ENCODE data around the gene RSAD1.

RSAD1 gene

GRCh38 chr17:50448643-50449042, 30.0 kb upstream of the RSAD1 start:
- H3K4me2 ChIP-seq (ENCODE audit: low read depth, low read length, poor library complexity, severe bottlenecking), result no peak overlapping the region
- no peaks in the 10 kb centered on the region for H3K36me3 ChIP-seq (ENCODE audit: low read length)
- H3K4me3 ChIP-seq (ENCODE audit: insufficient read depth, low read length, poor library complexity, severe bottlenecking), result no peak overlapping the region
- H3K79me2 ChIP-seq (ENCODE audit: insufficient read depth, low read length), result no peaks in the 10 kb centered on the region
- no peaks in the 10 kb centered on the region for H4K20me1 ChIP-seq (ENCODE audit: low read depth, low read length)
- no peak overlapping the region for H3K27ac ChIP-seq (ENCODE audit: low read depth, low read length)
- H3K9me3 ChIP-seq (ENCODE audit: insufficient read depth, low read length), result no peaks in the 10 kb centered on the region
- TF ChIP-seq EZH2phosphoT487 (conservative IDR thresholded peaks at IDR 0.05; ENCODE audit: low read length), result no peak
- no peak for TF ChIP-seq CTCF (IDR thresholded peaks at IDR 0.05; ENCODE audit: insufficient read depth, low read length, poor library complexity, severe bottlenecking)
- H3F3A ChIP-seq (ENCODE audit: insufficient read depth), result no peaks in the 10 kb centered on the region
- H3K9ac ChIP-seq (ENCODE audit: low read length), result no peak overlapping the region
- H3K27me3 ChIP-seq (ENCODE audit: low read length), result no peaks in the 10 kb centered on the region
- H2AFZ ChIP-seq (ENCODE audit: low read depth, low read length, severe bottlenecking), result no peak overlapping the region
- H3K9me2 ChIP-seq (replicated peaks; ENCODE audit: insufficient read depth, low read length), result no peaks in the 10 kb centered on the region

GRCh38 chr17:50451943-50452629, 26.6 kb upstream of the RSAD1 start:
- no peak for TF ChIP-seq CTCF (IDR thresholded peaks at IDR 0.05; ENCODE audit: insufficient read depth, low read length, poor library complexity, severe bottlenecking)
- no peak for TF ChIP-seq EZH2phosphoT487 (conservative IDR thresholded peaks at IDR 0.05; ENCODE audit: low read length)
- no peaks in the 10 kb centered on the region for H4K20me1 ChIP-seq (ENCODE audit: low read depth, low read length)
- H3K4me3 ChIP-seq (ENCODE audit: insufficient read depth, low read length, poor library complexity, severe bottlenecking), result no peak overlapping the region
- H3K36me3 ChIP-seq (ENCODE audit: low read length), result no peaks in the 10 kb centered on the region
- no peak overlapping the region for H3K9ac ChIP-seq (ENCODE audit: low read length)
- H3K79me2 ChIP-seq (ENCODE audit: insufficient read depth, low read length), result no peaks in the 10 kb centered on the region
- H3K4me2 ChIP-seq (ENCODE audit: low read depth, low read length, poor library complexity, severe bottlenecking), result no peak overlapping the region
- no peaks in the 10 kb centered on the region for H3K9me2 ChIP-seq (replicated peaks; ENCODE audit: insufficient read depth, low read length)
- H3K27me3 ChIP-seq (ENCODE audit: low read length), result no peaks in the 10 kb centered on the region
- no peaks in the 10 kb centered on the region for H3F3A ChIP-seq (ENCODE audit: insufficient read depth)
- H3K9me3 ChIP-seq (ENCODE audit: insufficient read depth, low read length), result no peaks in the 10 kb centered on the region
- no peak overlapping the region for H3K27ac ChIP-seq (ENCODE audit: low read depth, low read length)
- no peak overlapping the region for H2AFZ ChIP-seq (ENCODE audit: low read depth, low read length, severe bottlenecking)

- TF ChIP-seq EZH2phosphoT487 (conservative IDR thresholded peaks at IDR 0.05; ENCODE audit: low read length) (no peak), CTCF (IDR thresholded peaks at IDR 0.05; ENCODE audit: insufficient read depth, low read length, poor library complexity, severe bottlenecking) (no peak)
- Histone ChIP-seq H3K9ac (ENCODE audit: low read length) (no peak overlapping the region), H2AFZ (ENCODE audit: low read depth, low read length, severe bottlenecking) (no peak overlapping the region), H3K9me3 (ENCODE audit: insufficient read depth, low read length) (no peaks in the 10 kb centered on the region), H3K4me2 (ENCODE audit: low read depth, low read length, poor library complexity, severe bottlenecking) (no peak overlapping the region), H3K27ac (ENCODE audit: low read depth, low read length) (no peak overlapping the region), H3F3A (ENCODE audit: insufficient read depth) (no peaks in the 10 kb centered on the region), H3K4me3 (ENCODE audit: insufficient read depth, low read length, poor library complexity, severe bottlenecking) (no peak overlapping the region), H3K9me2 (replicated peaks; ENCODE audit: insufficient read depth, low read length) (no peaks in the 10 kb centered on the region), H4K20me1 (ENCODE audit: low read depth, low read length) (no peaks in the 10 kb centered on the region), H3K27me3 (ENCODE audit: low read length) (no peaks in the 10 kb centered on the region), H3K36me3 (ENCODE audit: low read length) (no peaks in the 10 kb centered on the region), H3K79me2 (ENCODE audit: insufficient read depth, low read length) (no peaks in the 10 kb centered on the region)
Observed at GRCh38 chr17:50452630-50453300, 25.9 kb upstream of the RSAD1 start.
